ENCODE measurements around the gene TANGO6. TPM values are rescaled to one million over a fixed set of nuclear protein-coding genes. Genes with fewer than 3 reads are reported as not detected.

Gene TANGO6
- total RNA-seq, 2 experiments from 2014 or later: 17.1 to 18.1 TPM

DNA sequence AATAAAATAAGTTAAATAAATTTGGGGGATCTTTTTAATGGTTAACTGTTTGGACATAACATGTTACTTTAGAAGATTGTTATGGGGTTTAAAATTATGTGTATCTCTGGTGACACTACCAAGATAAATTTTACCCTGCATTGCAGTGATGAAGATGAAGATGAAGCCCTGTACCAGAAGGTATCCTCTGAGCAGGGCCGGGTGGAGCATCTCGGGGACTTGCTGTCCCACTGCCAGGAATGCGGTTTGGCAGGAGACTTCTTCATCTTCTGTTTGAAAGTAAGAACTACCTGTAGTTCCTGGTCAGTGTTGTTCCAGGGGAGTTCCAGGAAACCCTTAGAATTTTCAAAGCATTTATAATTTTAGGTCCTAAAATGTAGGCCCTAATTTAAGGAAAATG, 64.0 kb downstream of the TANGO6 start:
- Histone ChIP-seq H3K9me3 (ENCODE audit: control insufficient read depth in 1 of 2, insufficient read depth in 1 of 2, low read length in 2 of 2) (no peaks in the 10 kb centered on the region), H3K27me3 (ENCODE audit: control insufficient read depth in 1 of 2, insufficient read depth in 2 of 2, low read length in 2 of 2) (no peaks in the 10 kb centered on the region), H3K4me1 (ENCODE audit: insufficient read depth, low read length) (no peaks in the 10 kb centered on the region), H3K36me3 (ENCODE audit: insufficient read depth, low read length) (peaks cover 38% of the 10 kb centered on the region), H3K4me3 (ENCODE audit: low read length) (no peak overlapping the region), H3K27ac (ENCODE audit: low read depth in 1 of 2, low read length in 2 of 2) (no peak overlapping the region)
- Mint-ChIP-seq H3K27me3 (no peaks in the 10 kb centered on the region), H3K27ac (no peak overlapping the region), H3K36me3 (ENCODE audit: low read depth) (peaks cover 70% of the 10 kb centered on the region), H3K4me1 (ENCODE audit: low read depth) (no peaks in the 10 kb centered on the region), H3K4me3 (no peak overlapping the region), H3K9me3 (no peaks in the 10 kb centered on the region)
- ATAC-seq (ENCODE audit: poor library complexity) (no peak), DNase-seq (no peak)
- TF ChIP-seq, protein P1, sequence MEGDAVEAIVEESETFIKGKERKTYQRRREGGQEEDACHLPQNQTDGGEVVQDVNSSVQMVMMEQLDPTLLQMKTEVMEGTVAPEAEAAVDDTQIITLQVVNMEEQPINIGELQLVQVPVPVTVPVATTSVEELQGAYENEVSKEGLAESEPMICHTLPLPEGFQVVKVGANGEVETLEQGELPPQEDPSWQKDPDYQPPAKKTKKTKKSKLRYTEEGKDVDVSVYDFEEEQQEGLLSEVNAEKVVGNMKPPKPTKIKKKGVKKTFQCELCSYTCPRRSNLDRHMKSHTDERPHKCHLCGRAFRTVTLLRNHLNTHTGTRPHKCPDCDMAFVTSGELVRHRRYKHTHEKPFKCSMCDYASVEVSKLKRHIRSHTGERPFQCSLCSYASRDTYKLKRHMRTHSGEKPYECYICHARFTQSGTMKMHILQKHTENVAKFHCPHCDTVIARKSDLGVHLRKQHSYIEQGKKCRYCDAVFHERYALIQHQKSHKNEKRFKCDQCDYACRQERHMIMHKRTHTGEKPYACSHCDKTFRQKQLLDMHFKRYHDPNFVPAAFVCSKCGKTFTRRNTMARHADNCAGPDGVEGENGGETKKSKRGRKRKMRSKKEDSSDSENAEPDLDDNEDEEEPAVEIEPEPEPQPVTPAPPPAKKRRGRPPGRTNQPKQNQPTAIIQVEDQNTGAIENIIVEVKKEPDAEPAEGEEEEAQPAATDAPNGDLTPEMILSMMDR (IDR thresholded peaks at IDR 0.05): no peak
- POLR2A ChIA-PET: no interaction called here
- intact Hi-C loops (cut with DNase I, micrococcal nuclease): no loop called here
- CTCF ChIA-PET: no interaction called here

DNA sequence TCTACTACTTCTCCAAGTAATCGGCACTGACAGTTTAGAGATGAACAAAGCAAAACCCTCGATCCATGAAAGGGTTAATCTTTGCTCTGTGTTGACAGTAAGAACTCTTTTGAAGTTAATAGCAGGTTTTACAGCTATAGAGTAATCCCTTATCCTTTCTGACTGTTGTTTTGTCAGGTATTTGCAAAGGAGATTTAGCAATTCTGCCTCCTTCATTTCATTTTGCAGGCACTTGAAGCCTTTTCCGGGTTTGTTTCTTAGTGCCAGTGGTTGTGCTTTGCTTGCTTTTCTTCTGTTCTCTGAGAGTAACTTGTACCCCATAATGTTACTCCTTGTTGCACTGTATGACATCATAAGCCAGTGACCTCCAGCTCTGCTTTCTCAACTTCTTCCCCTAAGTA, 64.5 kb downstream of the TANGO6 start:
- DNase-seq: no peak
- no peaks in the 10 kb centered on the region for H3K27me3 Mint-ChIP-seq
- H3K36me3 ChIP-seq (ENCODE audit: insufficient read depth, low read length): peaks cover 33% of the 10 kb centered on the region
- no peak for ATAC-seq (ENCODE audit: poor library complexity)
- peaks cover 65% of the 10 kb centered on the region for H3K36me3 Mint-ChIP-seq (ENCODE audit: low read depth)
- no peak overlapping the region for H3K27ac Mint-ChIP-seq
- TF ChIP-seq, protein P1 (IDR thresholded peaks at IDR 0.05): no peak
- intact Hi-C loops (cut with DNase I, micrococcal nuclease): no loop called here
- no peaks in the 10 kb centered on the region for H3K9me3 Mint-ChIP-seq
- no peaks in the 10 kb centered on the region for H3K9me3 ChIP-seq (ENCODE audit: control insufficient read depth in 1 of 2, insufficient read depth in 1 of 2, low read length in 2 of 2)
- no peaks in the 10 kb centered on the region for H3K27me3 ChIP-seq (ENCODE audit: control insufficient read depth in 1 of 2, insufficient read depth in 2 of 2, low read length in 2 of 2)
- POLR2A ChIA-PET: no interaction called here
- no peak overlapping the region for H3K4me3 Mint-ChIP-seq
- no peaks in the 10 kb centered on the region for H3K4me1 ChIP-seq (ENCODE audit: insufficient read depth, low read length)
- H3K4me1 Mint-ChIP-seq (ENCODE audit: low read depth): no peaks in the 10 kb centered on the region
- H3K4me3 ChIP-seq (ENCODE audit: low read length): no peak overlapping the region
- H3K27ac ChIP-seq (ENCODE audit: low read depth in 1 of 2, low read length in 2 of 2): no peak overlapping the region
- CTCF ChIA-PET: no interaction called here

DNA sequence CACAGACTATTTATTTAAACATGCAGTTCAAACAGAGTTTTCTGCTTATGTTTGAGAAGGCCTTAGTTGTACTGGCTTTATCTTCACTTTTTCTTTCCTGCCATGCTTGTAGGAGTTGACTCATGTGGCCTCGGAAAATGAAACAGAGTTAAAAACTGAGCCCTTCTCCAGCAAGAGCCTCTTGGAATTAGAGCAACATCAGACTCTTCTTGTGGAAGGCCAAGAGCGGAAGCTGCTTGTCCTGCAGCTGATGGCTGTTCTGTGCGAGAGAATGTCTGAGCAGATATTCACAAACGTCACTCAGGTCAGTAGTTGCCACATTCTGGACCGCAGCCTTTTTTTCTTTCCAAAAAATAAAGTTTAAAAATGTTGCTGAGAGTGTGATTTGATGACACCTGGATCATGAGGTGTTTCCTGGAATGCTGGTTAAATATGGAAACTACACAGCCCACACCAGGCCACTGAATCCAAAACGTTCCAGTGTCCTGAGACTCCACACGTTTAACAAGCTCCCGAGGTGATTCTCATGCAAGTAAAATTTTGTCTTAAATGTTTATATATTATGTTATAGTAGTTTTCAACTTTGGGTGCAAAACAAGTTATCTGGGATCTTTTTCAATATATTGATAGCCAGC, 65.9 kb downstream of the TANGO6 start:
- ATAC-seq (ENCODE audit: poor library complexity) (no peak), DNase-seq (no peak)
- Mint-ChIP-seq H3K36me3 (ENCODE audit: low read depth) (peaks cover 53% of the 10 kb centered on the region), H3K9me3 (no peaks in the 10 kb centered on the region), H3K4me3 (no peak overlapping the region), H3K27ac (no peak overlapping the region), H3K27me3 (no peaks in the 10 kb centered on the region), H3K4me1 (ENCODE audit: low read depth) (no peaks in the 10 kb centered on the region)
- H3K4me1 ChIP-seq (ENCODE audit: insufficient read depth, low read length): no peaks in the 10 kb centered on the region
- CTCF ChIA-PET: no interaction called here
- H3K27ac ChIP-seq (ENCODE audit: low read depth in 1 of 2, low read length in 2 of 2): no peak overlapping the region
- no peaks in the 10 kb centered on the region for H3K27me3 ChIP-seq (ENCODE audit: control insufficient read depth in 1 of 2, insufficient read depth in 2 of 2, low read length in 2 of 2)
- no peak overlapping the region for H3K4me3 ChIP-seq (ENCODE audit: low read length)
- H3K9me3 ChIP-seq (ENCODE audit: control insufficient read depth in 1 of 2, insufficient read depth in 1 of 2, low read length in 2 of 2): no peaks in the 10 kb centered on the region
- intact Hi-C loops (cut with DNase I, micrococcal nuclease): no loop called here
- H3K36me3 ChIP-seq (ENCODE audit: insufficient read depth, low read length): peaks cover 29% of the 10 kb centered on the region
- POLR2A ChIA-PET: no interaction called here
- TF ChIP-seq, protein P1 (IDR thresholded peaks at IDR 0.05): no peak
